ENCODE measurements around the gene RAD9A.

Gene RAD9A

GRCh38 chr11:67373648-67374570 lies 17.9 kb upstream of the RAD9A start:
- in situ Hi-C loops (cut with HindIII; ENCODE audit: low sequenced_read_pairs) = no loop called here

DNA sequence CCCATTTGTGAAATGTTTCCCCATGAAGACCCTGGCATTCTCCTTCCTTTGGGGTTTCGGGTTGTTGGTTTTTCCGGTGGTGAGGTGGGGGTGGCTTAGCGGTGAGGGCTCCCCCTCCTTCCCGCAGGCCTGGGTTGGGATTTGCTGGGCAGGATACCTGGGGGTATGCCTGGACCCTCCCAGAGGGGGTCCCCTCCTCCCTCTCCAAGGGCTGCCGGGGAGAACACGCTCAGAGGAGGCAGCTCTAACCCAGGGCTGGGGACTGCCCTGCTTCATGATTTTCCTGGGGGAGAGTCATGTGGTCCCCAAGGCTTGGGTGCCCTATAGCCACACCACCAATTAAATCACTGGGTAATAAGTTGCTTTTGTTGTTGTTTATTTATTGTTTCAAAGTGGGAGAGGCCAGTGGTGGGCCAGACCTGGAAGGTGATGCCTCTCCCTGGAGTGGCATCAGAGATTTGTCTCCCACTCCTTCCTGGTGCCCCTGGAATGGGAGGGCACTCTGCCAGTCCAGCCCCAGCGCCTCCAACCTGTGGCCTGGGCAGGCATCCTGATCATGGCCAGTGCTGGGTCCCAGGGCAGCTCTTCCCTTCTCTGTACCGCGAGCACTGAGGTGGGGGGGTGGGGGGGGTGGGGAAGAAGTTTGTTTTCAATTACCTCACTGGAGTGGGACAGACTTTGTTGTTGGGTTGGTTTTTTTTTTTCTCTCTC lies 17.1 kb upstream of the RAD9A start:
- in situ Hi-C loops (cut with HindIII; ENCODE audit: low sequenced_read_pairs) = no loop called here

- in situ Hi-C loops (cut with HindIII; ENCODE audit: low sequenced_read_pairs) = no loop called here
Measured at GRCh38 chr11:67375320-67376055, 16.3 kb upstream of the RAD9A start.

GRCh38 chr11:67376063-67376820 lies 15.5 kb upstream of the RAD9A start:
- in situ Hi-C loops (cut with HindIII; ENCODE audit: low sequenced_read_pairs) = no loop called here

DNA sequence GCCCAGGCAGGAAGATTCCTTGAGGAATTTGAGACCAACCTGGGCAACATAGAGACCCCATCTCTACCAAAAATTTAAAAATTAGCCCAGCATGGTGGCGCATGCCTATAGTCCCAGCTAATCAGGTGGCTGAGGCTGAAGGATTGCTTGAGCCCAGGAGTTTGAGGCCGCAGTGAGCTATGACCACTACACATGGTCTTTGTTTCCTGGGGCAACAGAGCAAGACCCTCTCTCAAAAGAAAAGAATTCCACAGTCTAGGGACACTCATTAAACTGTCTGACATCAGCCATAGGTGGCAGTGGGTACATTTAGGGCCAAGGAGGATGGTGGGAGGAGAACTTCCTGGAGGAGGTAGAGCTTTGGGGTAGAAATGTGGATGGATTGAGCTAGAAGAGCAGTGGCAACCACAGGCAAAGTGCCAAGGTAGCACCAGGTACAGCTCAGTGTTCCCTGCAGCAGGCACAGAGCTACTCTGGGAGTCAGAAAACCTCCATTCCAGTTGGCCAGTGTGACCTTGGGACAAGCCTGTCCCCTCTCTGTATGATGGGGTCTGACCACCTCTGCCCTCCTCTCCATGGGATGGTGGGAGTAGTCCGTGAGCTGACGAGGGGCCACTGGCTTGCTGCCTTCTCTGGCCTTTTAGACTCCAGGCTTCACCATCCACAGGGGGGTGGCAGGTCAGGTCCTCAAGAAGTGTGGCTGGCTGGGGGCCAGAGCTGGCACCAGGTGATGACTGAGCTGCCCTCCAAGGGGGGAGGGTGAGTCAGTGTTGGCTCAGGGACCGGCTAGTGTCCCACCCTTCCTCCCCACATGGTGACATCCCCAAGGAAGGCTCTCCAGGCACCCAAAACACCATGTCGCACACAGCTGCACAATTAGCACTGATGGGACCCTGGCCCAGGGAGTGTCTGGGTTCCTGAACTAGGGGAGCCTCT lies 14.6 kb upstream of the RAD9A start:
- in situ Hi-C loops (cut with HindIII; ENCODE audit: low sequenced_read_pairs) = no loop called here

GRCh38 chr11:67378544-67378943 lies 13.2 kb upstream of the RAD9A start:
- in situ Hi-C loops (cut with HindIII; ENCODE audit: low sequenced_read_pairs) = no loop called here

GRCh38 chr11:67379061-67380058 lies 12.4 kb upstream of the RAD9A start:
- in situ Hi-C loops (cut with HindIII; ENCODE audit: low sequenced_read_pairs) = no loop called here

- in situ Hi-C loops (cut with HindIII; ENCODE audit: low sequenced_read_pairs) = no loop called here
Measured at GRCh38 chr11:67381244-67381972, 10.4 kb upstream of the RAD9A start.

DNA sequence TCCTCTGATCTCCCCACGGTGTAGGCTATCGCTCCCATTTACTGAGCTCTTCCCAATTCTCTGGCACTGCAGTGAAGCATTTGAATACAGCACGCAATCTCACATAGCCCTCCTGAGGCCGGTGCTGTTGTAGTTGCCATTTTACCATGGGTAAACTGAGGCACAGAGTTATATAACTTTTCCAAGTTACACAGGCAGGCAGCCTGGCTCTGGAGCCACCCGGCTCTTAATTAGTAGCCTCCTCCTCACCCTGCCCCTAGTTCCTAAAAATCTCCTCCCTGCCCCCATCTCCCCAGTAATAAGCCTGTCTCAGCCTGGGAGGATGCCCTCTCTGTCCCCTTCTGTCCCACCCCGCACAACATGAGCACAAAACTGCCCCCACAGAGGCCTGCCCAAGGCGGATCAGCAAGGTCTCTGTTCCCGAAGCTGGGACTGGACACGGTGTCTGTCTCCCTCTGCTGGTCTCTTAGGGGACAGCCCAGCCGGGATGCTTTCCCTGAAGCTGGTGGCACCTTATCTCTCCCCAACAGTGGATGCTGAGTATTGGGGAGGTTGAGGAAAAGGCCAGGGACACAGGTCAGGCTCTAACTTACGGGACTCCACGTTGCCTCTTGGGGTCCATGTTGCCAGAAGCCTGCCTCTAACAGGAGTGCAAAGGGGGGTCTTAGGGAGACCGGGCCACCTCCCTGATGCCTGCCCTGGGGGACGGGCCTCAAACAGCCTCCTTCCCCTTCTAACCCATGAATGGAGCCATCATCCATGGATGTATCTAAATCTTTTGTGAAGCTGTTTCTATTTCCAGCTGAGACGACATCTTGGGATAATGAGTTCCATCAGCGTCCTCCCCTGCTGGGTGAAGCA lies 9.3 kb upstream of the RAD9A start:
- in situ Hi-C loops (cut with HindIII; ENCODE audit: low sequenced_read_pairs) = no loop called here

DNA sequence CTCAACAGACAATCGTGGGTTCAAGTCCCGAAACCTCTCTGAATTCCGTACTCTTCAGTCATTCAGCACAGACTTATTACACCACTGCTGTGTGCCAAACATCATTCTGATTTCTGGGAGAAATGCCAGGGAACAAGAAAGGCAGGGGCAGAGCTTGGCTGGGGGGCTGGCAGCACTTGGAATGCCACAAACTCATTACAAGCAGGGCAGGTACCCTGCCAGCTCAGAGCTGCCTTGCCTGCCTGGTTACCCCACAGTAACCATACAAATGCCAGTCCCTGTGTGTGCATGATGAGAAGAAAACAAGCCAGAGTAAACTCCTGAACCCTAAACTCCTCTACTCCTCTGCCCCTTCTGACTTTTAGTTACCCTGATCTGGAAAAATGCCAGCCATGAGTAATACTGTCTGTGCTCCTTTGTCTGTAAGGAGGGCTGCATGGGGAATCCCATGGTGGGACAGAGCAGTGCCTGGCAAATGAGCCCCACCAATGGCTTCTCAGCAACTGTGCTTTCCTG lies 6.9 kb upstream of the RAD9A start:
- in situ Hi-C loops (cut with HindIII; ENCODE audit: low sequenced_read_pairs) = no loop called here

- in situ Hi-C loops (cut with HindIII; ENCODE audit: low sequenced_read_pairs) = no loop called here
Measured at GRCh38 chr11:67387069-67387468, 4.7 kb upstream of the RAD9A start.

- in situ Hi-C loops (cut with HindIII; ENCODE audit: low sequenced_read_pairs) = no loop called here
Measured at GRCh38 chr11:67387518-67387917, 4.3 kb upstream of the RAD9A start.

DNA sequence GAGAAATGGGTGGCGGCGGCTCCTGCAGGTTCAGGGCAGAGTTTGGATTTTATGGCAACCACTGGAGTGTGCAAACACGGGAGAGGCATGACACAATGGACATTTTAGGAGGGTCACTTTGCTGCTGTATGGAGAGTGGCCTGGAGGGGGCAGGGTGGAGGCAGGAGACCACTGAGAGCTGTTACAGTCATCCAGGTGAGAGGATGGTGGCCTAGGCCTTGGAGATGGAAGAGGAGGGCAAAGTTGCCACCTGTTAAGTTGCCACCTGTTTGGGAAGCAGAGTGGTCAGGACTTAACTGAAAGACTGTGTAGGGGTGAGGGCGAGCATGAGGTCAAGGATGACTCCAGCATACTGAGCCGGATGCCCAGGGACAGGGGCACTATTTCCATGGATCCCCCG lies 2.3 kb upstream of the RAD9A start:
- in situ Hi-C loops (cut with HindIII; ENCODE audit: low sequenced_read_pairs) = no loop called here

- in situ Hi-C loops (cut with HindIII; ENCODE audit: low sequenced_read_pairs) = no loop called here
Measured at GRCh38 chr11:67390947-67391303, 861 bp upstream of the RAD9A start.

DNA sequence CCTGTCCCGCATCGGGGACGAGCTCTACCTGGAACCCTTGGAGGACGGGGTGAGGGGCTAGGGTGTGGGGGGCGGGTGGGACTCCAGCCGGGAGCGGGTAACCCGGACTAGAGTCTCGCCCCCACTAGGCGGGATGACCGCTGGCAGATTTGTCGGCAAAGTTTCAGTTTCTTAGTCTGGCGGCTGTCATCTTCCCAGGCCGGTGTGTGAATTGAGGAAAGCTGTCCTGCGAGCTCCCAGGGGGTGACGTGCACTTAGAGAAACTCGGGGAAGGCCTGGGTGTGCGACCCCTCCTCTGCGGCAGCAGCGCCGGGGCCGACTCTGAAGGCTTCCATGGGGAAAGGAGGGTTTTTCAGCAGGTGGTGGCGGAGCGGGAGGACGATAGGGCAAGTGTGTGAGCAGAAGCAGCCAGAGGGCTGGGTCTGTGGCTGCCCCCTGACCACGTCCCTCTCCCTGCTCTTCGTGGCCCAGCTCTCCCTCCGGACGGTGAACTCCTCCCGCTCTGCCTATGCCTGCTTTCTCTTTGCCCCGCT lies 463 bp downstream of the RAD9A start:
- in situ Hi-C loops (cut with HindIII; ENCODE audit: low sequenced_read_pairs) = no loop called here

DNA sequence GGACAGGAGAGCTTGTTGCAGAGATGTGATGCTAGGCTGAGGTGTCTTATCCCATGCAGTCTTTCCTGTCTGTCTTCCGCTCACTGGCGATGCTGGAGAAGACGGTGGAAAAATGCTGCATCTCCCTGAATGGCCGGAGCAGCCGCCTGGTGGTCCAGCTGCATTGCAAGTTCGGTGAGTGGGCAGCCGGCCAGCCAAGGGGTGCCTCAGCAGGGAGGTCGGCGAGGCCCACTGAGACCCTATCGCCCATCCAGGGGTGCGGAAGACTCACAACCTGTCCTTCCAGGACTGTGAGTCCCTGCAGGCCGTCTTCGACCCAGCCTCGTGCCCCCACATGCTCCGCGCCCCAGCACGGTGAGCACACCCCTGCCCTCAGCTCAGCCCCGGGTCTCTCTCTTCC lies 1.7 kb downstream of the RAD9A start:
- in situ Hi-C loops (cut with HindIII; ENCODE audit: low sequenced_read_pairs) = no loop called here
